Sigmoid colon (tissue), 3 donors: ENCODE measurements around the gene UNC13C.

Experiments
- CTCF ChIP-seq, 4 experiments: fragments of 450-650 bp in 3 of 4; fragments of 200-600 bp in 1 of 4; IDR thresholded peaks; one replicate each; pipeline ENCODE4 v1.5.1; 2016 to 2019; ENCODE audit warnings: antibody characterized with exemption in 4 of 4, mild to moderate bottlenecking in 3 of 4, moderate library complexity in 2 of 4
- POLR2A ChIP-seq, 2 donors: fragments of 450-650 bp; IDR thresholded peaks; one replicate each; pipeline ENCODE4 v1.6.1; 2016; ENCODE audit warnings: antibody characterized with exemption in 2 of 2, mild to moderate bottlenecking in 2 of 2, moderate library complexity in 2 of 2

DNA sequence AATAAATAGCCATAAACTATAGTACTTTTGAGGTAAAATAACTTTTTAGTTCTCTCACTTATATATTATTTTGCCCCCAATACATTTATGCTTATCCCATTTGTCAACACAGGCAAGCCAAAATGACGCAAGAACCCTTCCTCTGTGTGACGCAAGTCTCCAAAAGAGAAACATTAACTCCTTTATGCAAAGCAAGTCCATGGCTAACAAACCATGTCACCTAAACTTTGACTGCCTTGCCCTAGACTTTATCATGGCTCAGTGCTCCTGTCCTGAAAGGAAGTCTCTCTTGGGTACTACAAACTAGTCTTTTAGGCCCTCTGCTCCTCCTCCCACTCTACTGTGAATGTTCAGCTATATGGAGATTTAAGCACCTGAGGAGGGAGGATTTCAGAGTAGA is 230.5 kb downstream of the UNC13C start:
- TF ChIP-seq POLR2A (IDR thresholded peaks at IDR 0.05) (no peak), CTCF (IDR thresholded peaks at IDR 0.05) (no peak)
